A673 (cell line): ENCODE data around the gene MT2A. TPM values are rescaled to one million over a fixed set of nuclear protein-coding genes. Genes with fewer than 3 reads are reported as not detected.

Experiments
- BruUV-seq: library from RNA; stranded (reverse); fragments of 400-500 nt; replicated peaks from 2 replicates; lab custom pipeline; 2021; lab: Mats Ljungman, UMichigan
- CTCF ChIA-PET: fragments of 300-600 bp; sonication (Branson Sonifier 250); formaldehyde crosslinking; loops from one replicate; lab custom pipeline; 2022; ENCODE audit warnings: antibody characterized with exemption; lab: Charles Lee
- POLR2A ChIA-PET: fragments of 300-600 bp; sonication (Branson Sonifier 250); formaldehyde crosslinking; loops from one replicate; lab custom pipeline; 2022; ENCODE audit warnings: antibody characterized with exemption; ENCODE audit not compliant: low non-redundant PET; lab: Charles Lee
- DNase-seq: peaks from one replicate; pipeline ENCODE4 v3.0.0-alpha.2; 2015; ENCODE audit warnings: low spot score
- H3K27ac ChIP-seq: fragments of 200-600 bp; sonication (generic); 2 replicates; pipeline ENCODE4 v1.5.1; 2016; ENCODE audit warnings: mixed run types, low read depth, mild to moderate bottlenecking, mixed read lengths, antibody characterized with exemption, low read length; ENCODE audit not compliant: poor library complexity, severe bottlenecking
- H3K27me3 ChIP-seq: fragments of 200-600 bp; sonication (generic); replicated peaks from 2 replicates; pipeline ENCODE4 v1.6.1; 2017; ENCODE audit warnings: mixed run types, low read depth, mild to moderate bottlenecking, mixed read lengths, antibody characterized with exemption, low read length; ENCODE audit not compliant: insufficient read depth, poor library complexity
- H3K36me3 ChIP-seq: fragments of 200-600 bp; sonication (generic); 2 replicates; pipeline ENCODE4 v1.6.1; 2016; ENCODE audit warnings: mixed run types, mild to moderate bottlenecking, mixed read lengths, antibody characterized with exemption, low read length; ENCODE audit not compliant: insufficient read depth, poor library complexity, severe bottlenecking
- H3K4me1 ChIP-seq: fragments of 200-600 bp; sonication (generic); 2 replicates; pipeline ENCODE4 v1.6.1; 2017; ENCODE audit warnings: mixed run types, mild to moderate bottlenecking, mixed read lengths, antibody characterized with exemption, low read length; ENCODE audit not compliant: insufficient read depth, poor library complexity, severe bottlenecking
- H3K4me3 ChIP-seq: fragments of 200-600 bp; sonication (generic); 2 replicates; pipeline ENCODE4 v1.5.1; 2016; ENCODE audit warnings: low read depth, mixed run types, mild to moderate bottlenecking, mixed read lengths, low read length; ENCODE audit not compliant: poor library complexity, severe bottlenecking
- H3K9me3 ChIP-seq: fragments of 200-600 bp; sonication (generic); 2 replicates; pipeline ENCODE4 v1.6.1; 2016; ENCODE audit warnings: mixed run types, low read depth, mild to moderate bottlenecking, mixed read lengths, antibody characterized with exemption, low read length; ENCODE audit not compliant: poor library complexity, severe bottlenecking
- EZH2 ChIP-seq: fragments of 200-600 bp; sonication (generic); IDR thresholded peaks from 2 replicates; pipeline ENCODE4 v1.6.1; 2017; ENCODE audit warnings: borderline replicate concordance, low read depth, mild to moderate bottlenecking, mixed read lengths, antibody characterized with exemption, low read length; ENCODE audit not compliant: poor library complexity, severe bottlenecking
- intact Hi-C: fragments of 100-400 bp; cut with micrococcal nuclease; formaldehyde crosslinking; loops from one replicate; pipeline ENCODE4 v1.10.0; 2022; ENCODE audit not compliant: unreplicated experiment
- total RNA-seq: library from RNA; stranded (reverse); gene quantifications from 2 replicates; pipeline ENCODE4 v1.2.3, GENCODE V29; 2021
- TF ChIP-seq, protein P1 (sequence below): fragments of 300-800, 200-600 bp; sonication (generic); conservative IDR thresholded peaks from 2 replicates; pipeline ENCODE4 v1.5.1; 2017; ENCODE audit warnings: low read depth, mild to moderate bottlenecking, antibody characterized with exemption, low read length, moderate library complexity, mixed read lengths

MT2A gene
- total RNA-seq, 1 experiment from 2014 or later: 218 TPM

DNA sequence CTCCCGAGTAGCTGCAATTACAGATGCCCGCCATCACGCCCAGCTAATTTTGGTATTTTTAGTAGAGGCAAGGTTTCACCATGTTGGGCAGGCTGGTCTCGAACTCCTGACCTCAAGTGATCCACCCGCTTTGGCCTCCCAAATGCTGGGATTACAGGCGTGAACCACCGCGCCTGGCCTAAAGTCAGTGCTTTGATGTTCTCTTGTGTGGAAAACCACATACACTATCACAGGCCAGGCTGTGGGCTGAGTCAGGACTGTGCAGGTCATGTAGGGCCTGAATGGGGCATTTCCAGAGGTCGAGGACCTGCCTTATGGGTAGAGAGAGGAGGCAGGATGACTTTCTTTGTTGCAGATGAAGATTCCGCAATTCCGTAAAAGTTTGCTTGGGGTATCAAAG, 24.1 kb upstream of the MT2A start:
- no peaks in the 10 kb centered on the region for H3K4me1 ChIP-seq
- peaks cover 15% of the 10 kb centered on the region for H3K27me3 ChIP-seq
- ChIA-PET POLR2A (no interaction called here), CTCF (no interaction called here)
- no TSS peak for BruUV-seq
- no peak overlapping the region for H3K27ac ChIP-seq
- no peaks in the 10 kb centered on the region for H3K9me3 ChIP-seq
- DNase-seq: no peak
- no peaks in the 10 kb centered on the region for H3K36me3 ChIP-seq
- H3K4me3 ChIP-seq: no peak overlapping the region
- intact Hi-C loops: no loop called here
- TF ChIP-seq, protein P1, sequence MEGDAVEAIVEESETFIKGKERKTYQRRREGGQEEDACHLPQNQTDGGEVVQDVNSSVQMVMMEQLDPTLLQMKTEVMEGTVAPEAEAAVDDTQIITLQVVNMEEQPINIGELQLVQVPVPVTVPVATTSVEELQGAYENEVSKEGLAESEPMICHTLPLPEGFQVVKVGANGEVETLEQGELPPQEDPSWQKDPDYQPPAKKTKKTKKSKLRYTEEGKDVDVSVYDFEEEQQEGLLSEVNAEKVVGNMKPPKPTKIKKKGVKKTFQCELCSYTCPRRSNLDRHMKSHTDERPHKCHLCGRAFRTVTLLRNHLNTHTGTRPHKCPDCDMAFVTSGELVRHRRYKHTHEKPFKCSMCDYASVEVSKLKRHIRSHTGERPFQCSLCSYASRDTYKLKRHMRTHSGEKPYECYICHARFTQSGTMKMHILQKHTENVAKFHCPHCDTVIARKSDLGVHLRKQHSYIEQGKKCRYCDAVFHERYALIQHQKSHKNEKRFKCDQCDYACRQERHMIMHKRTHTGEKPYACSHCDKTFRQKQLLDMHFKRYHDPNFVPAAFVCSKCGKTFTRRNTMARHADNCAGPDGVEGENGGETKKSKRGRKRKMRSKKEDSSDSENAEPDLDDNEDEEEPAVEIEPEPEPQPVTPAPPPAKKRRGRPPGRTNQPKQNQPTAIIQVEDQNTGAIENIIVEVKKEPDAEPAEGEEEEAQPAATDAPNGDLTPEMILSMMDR: no peak
- TF ChIP-seq EZH2: no peak

DNA sequence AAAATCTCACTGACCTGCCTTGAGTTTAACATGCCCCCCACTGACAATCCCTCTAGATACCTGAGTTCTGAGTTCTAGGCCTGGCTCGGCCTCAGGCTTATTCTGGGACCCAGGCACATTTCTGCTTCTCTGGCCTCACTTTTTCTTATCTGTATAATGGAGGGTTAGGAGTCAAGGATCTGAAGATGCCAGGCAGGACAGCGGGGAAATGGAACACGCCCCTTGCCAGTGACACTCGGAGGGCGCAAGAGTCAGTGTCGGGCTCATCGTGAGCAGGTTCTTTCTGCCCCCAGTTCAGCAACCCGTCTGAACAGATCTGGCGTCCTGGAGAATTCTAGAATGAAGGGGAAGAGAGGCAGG, 19.6 kb upstream of the MT2A start:
- Histone ChIP-seq H3K4me1 (no peaks in the 10 kb centered on the region), H3K27ac (no peak overlapping the region), H3K36me3 (no peaks in the 10 kb centered on the region), H3K9me3 (no peaks in the 10 kb centered on the region), H3K27me3 (peaks cover 24% of the 10 kb centered on the region), H3K4me3 (peak overlapping the region; percentile 48)
- no peak for TF ChIP-seq EZH2
- TF ChIP-seq, protein P1: no peak
- no peak for DNase-seq
- POLR2A ChIA-PET: no interaction called here
- CTCF ChIA-PET: no interaction called here
- intact Hi-C loops: no loop called here
- BruUV-seq: no TSS peak

DNA sequence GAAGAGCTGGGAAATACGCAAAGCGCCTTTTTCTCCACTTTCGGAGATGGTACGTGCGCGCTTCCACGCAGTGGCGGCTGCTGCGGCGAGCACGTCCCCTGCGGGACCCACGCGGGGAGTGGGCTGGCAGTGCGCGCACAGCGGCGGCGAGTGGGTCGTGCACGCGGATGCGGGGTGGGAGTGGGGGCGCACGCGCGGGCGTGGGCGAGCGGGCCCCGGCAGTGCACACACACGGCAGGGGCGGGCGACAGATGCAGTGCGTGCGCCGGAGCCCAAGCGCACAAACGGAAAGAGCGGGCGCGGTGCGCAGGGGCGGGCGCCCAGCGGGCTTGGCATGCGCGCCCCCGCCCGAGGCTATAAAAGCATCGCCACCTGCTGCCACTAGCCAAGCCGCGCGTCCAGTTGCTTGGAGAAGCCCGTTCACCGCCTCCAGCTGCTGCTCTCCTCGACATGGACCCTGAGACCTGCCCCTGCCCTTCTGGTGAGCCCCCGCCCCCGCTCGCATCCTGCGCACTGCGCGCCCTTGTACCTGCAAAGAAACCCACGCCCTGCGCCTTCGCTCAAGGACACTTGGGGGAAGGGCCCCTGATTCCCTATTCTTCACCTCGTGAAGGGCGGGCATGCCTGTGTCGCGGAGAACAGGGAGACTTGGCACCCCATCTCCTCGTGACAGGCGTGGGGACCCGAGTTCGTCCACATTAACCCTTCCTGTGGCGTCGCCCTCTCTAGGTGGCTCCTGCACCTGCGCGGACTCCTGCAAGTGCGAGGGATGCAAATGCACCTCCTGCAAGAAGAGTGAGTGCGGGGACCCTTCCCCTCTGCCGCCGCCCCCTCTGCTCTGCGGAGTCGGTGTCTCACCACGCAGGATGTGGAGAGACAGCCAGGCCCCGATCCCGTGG, 19.0 kb upstream of the MT2A start, which contains the start of gene MT3:
TSS of gene MT3 (plus strand) at position 388 of the 899 bp plus-strand sequence. CDS start at position 451, 63 bp downstream.
- peak; percentile 49 for DNase-seq
- intact Hi-C loops: no loop called here
- H3K27me3 ChIP-seq: peaks cover 24% of the 10 kb centered on the region
- no peak within 1 kb of the TSS for H3K27ac ChIP-seq
- ChIA-PET CTCF (no interaction called here), POLR2A (no interaction called here)
- H3K4me3 ChIP-seq: peak within 1 kb of the TSS; percentile 48
- no peak for TF ChIP-seq EZH2
- TF ChIP-seq, protein P1: no peak
- no TSS peak for BruUV-seq
- H3K9me3 ChIP-seq: no peaks in the 10 kb centered on the region
- no peaks in the 10 kb centered on the region for H3K4me1 ChIP-seq
- no peaks in the 10 kb centered on the region for H3K36me3 ChIP-seq
